ENCODE measurements around the gene SLC38A3.
"Not testable (repeated sequence)": the region's sequence is repeated elsewhere in the genome, so short reads cannot be mapped to it uniquely, and the experiment has no call there.

The SLC38A3 gene

DNA sequence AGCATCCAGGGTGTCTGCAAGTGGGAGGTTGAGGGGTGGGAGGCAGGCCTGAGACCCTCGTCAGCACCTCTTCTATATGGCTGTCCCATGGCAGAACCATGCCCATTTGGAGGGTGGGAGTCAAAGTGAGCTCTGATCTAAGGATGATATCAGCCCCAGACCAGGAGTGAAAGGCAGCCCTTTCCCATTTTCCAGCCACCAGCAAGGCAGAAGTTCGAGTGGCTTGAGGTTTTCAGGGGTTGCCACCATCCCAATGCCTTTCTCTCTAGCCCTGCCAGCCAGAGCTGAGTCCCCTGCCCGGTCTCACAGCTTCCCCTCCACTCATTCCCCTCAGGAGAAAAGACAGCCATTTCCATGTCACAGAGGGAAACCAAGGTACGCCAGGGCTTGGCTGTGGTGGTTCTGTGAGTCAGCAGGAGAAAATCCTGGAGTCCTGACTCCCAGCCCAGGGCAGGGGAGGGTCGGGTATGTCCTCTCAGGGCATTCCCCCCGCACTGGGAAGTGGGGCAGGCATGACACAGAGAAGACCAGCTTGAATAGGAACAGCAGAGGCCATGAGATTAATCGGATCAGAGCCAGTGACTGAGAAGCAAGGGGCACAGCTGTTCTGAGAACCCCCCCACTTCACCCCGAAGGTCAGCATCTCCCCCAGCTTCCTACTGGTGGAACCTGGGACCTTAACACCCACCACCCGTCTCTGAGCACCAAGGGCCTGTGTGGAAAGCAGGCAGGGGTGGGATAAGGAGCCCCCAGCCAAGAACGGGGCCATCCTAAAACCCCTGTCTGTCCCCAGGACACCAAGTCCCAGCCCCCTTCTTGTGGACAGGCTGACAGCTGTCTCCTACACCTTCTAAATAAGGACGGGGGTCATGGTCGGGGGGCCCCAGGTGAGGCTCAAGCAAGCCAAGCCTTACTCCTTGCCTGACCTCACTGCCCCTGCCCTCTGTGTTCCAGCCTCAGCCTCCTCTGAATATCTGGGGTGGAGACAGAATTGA lies 965 bp upstream of the SLC38A3 start:
- no peak for DNase-seq
- intact Hi-C loops (cut with DNase I), result no loop called here

- intact Hi-C loops (cut with DNase I), result no loop called here
- peak in 31 of 42 donors; percentile 29 to 73 (median 49) for DNase-seq
Measured at GRCh38 chr3:50205413-50206276, 574 bp downstream of the SLC38A3 start.

GRCh38 chr3:50207359-50208042 lies 2.4 kb downstream of the SLC38A3 start:
- intact Hi-C loops (cut with DNase I), result no loop called here
- DNase-seq, result no peak

DNA sequence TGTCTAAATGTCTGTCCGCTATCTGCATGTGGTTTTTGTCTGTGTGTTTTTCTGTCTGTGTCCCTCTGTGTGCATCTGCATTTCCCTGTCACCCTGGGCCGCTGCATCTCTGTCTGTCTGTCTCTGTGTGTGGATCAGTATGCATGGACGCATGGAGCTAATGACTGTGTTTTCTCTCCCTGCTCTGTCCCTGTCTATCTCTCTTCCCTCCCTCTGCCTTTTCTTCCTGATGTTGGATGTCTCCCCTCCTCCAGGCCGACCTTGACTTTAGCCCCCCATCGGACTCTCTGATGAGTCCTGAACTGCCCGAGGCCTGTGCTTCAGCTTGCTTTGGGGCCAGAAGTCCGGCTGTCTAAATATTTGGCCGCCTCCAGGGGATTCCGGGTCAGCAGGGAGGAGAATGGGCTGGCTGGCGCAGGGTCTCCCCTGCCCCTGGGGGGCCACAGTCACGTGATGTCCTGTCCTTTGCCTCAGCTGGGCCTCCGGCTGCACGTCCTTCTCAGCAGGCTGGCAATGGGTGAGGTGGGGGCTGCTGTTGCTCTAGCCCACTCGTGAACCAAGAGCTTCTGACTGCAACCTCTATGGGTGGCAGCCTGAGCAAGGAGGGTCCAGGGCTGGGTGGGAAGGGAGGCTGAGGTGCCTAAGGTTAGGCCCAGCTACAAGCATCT lies 3.7 kb downstream of the SLC38A3 start:
- intact Hi-C loops (cut with DNase I), result no loop called here
- DNase-seq, result no peak

DNA sequence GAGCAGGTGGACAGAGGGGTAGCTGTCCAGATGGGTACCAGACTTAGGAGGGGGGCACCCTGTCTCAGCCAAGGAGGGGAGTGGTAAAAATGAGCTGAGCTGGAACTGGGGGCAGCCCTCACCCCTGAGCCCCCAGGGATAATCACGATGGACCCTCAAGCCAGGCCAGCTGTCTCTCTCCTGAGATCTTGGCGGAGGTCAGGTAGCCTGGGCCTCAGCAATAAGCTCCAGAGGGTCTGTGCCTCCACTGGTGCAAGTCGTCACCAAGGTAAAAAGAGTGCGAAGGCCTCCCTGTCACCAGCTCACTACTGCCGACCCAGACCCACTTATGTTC lies 5.1 kb downstream of the SLC38A3 start:
- intact Hi-C loops (cut with DNase I), result no loop called here
- no peak for DNase-seq

DNA sequence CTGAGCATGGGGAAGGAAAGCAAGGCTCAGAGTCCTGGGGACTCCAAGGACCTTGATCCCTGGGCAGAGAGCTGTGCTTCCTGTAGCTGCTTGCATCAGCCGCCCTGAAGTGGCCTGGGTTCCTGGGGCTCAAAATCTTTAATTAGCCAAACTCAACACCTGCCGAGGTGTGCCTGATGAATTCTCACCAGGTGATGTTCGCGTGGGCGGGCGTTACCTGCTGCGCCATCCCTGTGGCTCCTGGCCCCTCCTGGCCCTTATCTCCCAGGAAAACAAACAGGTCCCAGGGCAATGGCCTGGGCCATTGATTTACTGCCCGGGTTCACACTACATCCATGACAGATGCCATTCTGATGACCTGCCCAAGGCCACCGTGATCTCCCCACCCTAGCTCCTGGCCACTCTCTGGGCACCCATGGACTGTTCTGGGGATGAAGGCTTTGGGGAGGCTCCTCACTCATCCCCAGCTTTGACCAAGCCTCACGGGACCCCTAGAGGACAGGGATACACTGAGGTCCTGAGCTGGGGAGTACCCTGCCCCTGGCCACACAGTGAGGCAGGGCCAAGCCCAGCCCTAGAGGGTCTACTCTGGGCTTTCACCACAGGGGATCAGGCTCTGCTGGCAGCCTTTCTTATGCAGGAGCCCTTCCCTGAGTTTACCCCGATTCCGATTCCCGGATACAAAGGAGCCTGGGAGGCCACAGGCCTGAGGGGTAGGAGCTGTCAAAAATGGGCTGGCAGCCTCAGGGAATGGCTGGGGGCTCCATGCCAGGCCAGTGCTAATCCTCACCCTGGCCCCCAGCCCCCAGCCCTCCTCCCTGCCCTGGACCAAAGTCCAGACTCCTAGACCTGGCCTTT lies 5.7 kb downstream of the SLC38A3 start:
- intact Hi-C loops (cut with DNase I), result no loop called here
- no peak for DNase-seq

DNA sequence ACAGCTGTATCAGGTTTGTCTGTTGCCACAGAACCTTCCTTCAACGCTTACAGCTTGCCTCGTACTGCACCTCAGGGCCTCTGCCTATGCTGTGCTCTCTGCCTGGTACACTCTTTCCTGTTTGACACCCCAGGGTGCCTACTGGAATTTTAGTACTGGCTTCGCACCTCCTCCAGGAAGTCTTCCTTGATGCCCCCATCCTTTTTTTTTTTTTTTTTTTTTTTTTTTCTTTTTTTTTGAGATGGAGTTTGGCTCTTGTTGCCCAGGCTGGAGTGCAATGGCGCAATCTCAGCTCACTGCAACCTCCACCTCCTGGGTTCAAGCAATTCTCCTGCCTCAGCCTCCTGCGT lies 6.3 kb downstream of the SLC38A3 start:
- DNase-seq; intact Hi-C loops (cut with DNase I): not testable (repeated sequence)

DNA sequence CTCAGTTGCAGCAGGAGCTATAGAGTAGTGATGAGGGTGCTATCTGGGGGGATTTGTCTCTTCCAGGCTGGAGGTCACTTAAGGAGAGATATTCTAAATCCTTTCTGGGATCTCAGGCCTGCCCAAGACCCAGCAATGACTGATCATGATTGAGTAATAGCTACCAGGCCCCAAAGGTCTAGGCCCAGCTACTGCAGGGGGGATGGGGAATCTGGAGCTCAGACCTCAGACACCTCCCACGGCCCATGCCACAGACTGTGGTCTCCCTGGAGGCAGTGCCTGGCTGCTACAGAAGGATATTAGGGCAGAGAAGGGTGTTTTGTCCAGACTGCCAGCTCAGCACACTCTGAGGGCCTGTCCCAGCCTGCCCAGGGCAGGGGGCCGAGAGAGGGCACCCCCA lies 6.9 kb downstream of the SLC38A3 start:
- intact Hi-C loops (cut with DNase I), result no loop called here
- peak in 4 of 42 donors; percentile 24 to 56 (median 38) for DNase-seq

- intact Hi-C loops (cut with DNase I), result no loop called here
- no peak for DNase-seq
Measured at GRCh38 chr3:50212502-50212901, 7.4 kb downstream of the SLC38A3 start.

DNA sequence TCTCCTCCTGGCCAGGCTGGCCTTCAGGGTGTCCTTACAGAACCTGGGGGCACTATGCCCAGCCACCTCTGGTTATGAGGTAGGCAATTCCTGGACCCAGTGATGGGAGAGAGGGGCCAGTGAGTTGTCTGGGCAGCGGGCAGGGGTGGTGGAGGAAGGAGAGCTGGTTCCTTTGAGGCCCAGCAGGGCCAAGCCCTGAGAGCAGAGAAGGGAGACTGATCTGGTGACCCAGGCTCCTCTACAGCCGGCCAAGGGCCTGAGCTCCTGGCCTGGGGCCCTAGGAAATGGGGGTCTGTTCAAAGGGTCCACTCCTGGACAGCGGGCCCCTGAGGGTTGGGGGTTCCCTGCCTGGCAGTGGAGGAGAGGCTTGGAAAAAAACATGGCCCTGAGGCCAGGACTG lies 7.9 kb downstream of the SLC38A3 start:
- peak in 6 of 42 donors; percentile 24 to 50 (median 30) for DNase-seq
- intact Hi-C loops (cut with DNase I), result no loop called here

DNA sequence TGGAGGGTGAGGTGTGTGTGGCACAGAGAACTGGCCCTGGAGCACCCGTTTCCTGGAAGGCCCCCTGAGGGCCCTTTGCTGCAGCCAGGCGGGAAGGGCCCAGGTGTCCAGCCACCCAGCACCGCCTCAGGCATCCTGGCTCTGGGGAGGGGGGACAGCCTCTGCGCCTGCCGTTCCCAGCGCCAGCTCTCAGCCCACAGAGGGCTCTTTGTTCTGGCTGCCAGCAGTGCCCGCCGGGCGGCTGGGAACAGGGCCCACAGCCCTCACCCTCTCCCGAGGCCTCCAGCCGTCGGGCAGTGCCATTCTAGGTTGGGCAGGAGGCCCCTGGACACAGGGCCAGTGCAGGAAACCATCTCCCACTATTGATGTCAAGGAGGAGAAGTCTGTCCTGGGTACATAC lies 8.3 kb downstream of the SLC38A3 start:
- intact Hi-C loops (cut with DNase I), result no loop called here
- DNase-seq, result peak; percentile 78 to 96 (median 90)

- DNase-seq, result no peak
- intact Hi-C loops (cut with DNase I), result no loop called here
Measured at GRCh38 chr3:50214824-50215223, 9.8 kb downstream of the SLC38A3 start.

DNA sequence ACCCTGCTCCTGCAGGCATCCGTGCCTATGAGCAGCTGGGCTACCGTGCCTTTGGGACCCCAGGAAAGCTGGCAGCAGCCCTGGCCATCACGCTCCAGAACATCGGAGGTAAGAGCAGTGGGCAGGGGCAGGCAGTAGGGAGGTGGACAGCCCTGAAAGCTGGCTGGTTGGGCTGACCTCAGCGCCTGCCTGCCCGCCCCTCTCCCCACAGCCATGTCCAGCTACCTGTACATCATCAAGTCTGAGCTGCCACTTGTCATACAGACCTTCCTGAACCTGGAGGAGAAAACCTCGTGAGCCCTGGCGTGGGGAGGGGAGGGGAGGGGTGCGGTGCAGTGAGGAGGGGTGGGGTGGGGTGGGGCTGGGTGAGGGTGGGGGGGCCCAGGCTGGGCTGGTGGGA lies 10.5 kb downstream of the SLC38A3 start:
- intact Hi-C loops (cut with DNase I), result no loop called here
- DNase-seq, result no peak

GRCh38 chr3:50217681-50218080 lies 12.6 kb downstream of the SLC38A3 start:
- intact Hi-C loops (cut with DNase I), result no loop called here
- no peak for DNase-seq

GRCh38 chr3:50218448-50218847 lies 13.4 kb downstream of the SLC38A3 start:
- no peak for DNase-seq
- intact Hi-C loops (cut with DNase I), result no loop called here

DNA sequence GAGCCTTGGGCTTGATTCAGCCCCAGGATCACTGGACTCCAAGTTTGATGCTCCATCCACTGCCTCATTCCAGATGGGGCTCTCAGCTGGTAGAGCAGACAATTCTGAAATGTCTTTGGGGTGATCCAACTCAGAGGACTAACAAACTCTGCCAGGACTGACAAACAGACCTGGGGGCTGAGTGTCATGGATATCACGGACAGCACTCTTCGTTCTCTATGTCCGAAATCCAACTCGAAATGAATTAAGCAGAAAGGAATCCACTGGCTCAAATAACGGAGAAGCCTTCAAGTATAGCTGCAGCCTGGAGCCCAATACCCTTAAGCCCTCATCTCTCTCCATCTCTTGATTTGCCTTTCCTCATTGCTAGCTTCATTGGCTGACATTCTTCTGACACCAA lies 14.2 kb downstream of the SLC38A3 start:
- intact Hi-C loops (cut with DNase I), result no loop called here
- DNase-seq, result no peak

DNA sequence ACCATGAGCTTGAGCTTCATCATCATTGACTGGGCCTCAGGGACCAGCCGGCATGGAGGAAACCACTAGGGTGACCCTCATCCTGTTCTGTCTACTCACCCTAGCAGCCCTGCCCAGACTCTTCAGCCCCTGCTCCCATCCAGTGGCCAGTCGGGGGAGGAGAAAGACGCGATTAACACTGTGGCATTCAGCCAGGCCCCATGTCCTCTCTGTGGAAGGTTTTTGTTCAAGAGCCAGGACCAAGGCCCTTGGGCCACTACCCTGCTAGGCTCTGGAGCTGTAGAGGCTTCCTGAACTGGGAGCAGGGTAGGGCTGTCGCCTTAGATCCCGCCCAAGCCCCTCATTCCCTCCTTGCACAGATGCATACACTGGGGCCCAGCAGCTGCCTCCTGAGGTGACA lies 15.0 kb downstream of the SLC38A3 start:
- DNase-seq, result peak in 5 of 42 donors; percentile 34 to 64 (median 36)
- intact Hi-C loops (cut with DNase I), result loop anchor here (10.0 kb wide), 1 partner anchor 105 kb away; the partner anchor contains the start of genes HYAL2 and TUSC2

- intact Hi-C loops (cut with DNase I), result loop anchor here (10.0 kb wide), 1 partner anchor 104 kb away; the partner anchor contains the start of genes HYAL2 and TUSC2
- DNase-seq, result no peak
Measured at GRCh38 chr3:50221051-50221410, 16.0 kb downstream of the SLC38A3 start.
